Activated B cell treated with CpG ODN at 0.5 μM for 24 hours (primary cell): ENCODE results near the gene AHDC1. TPM values are rescaled to one million over a fixed set of nuclear protein-coding genes. Genes with fewer than 3 reads are reported as not detected.

Experiments
- ATAC-seq: fragments of 200-7000 bp; cut with Tn5 transposase; one replicate; pipeline ENCODE4 v1.10.0; 2021; ENCODE audit warnings: low read depth, mild to moderate bottlenecking, moderate library complexity
- CTCF ChIA-PET: fragments of 350-600 bp; sonication (Branson Sonifier 250); formaldehyde crosslinking; loops from one replicate; lab custom pipeline; 2021; ENCODE audit warnings: antibody characterized with exemption; lab: Charles Lee
- POLR2A ChIA-PET: fragments of 350-600 bp; sonication (Branson Sonifier 250); formaldehyde crosslinking; loops from one replicate; lab custom pipeline; 2021; ENCODE audit warnings: antibody characterized with exemption; lab: Charles Lee
- DNase-seq: peaks from one replicate; pipeline ENCODE4 v3.0.0; 2022
- H3K27ac Mint-ChIP-seq: one replicate; pipeline ENCODE4 v1.8.0; 2020; ENCODE audit warnings: mixed read lengths
- H3K27me3 Mint-ChIP-seq: one replicate; pipeline ENCODE4 v1.8.0; 2021; ENCODE audit warnings: mixed read lengths
- H3K36me3 Mint-ChIP-seq: one replicate; pipeline ENCODE4 v1.8.0; 2021; ENCODE audit warnings: low read depth, mixed read lengths
- H3K4me1 Mint-ChIP-seq: one replicate; pipeline ENCODE4 v1.8.0; 2021; ENCODE audit warnings: mixed read lengths
- H3K4me3 Mint-ChIP-seq: one replicate; pipeline ENCODE4 v1.8.0; 2020; ENCODE audit warnings: mild to moderate bottlenecking, mixed read lengths
- H3K9me3 Mint-ChIP-seq: one replicate; pipeline ENCODE4 v1.8.0; 2020; ENCODE audit warnings: mixed read lengths
- CTCF ChIP-seq: fragments of 200-600 bp; IDR thresholded peaks from one replicate; pipeline ENCODE4 v1.8.0; 2022; ENCODE audit warnings: antibody characterized with exemption, mild to moderate bottlenecking
- intact Hi-C: fragments of 100-400 bp; cut with micrococcal nuclease; formaldehyde crosslinking; loops from one replicate; pipeline ENCODE4 v1.15.1; 2024
- total RNA-seq: library from RNA; stranded (reverse); gene quantifications from 2 replicates; pipeline ENCODE4 v1.2.3, GENCODE V29; 2022

AHDC1 gene
- total RNA-seq, 1 donor from 2014 or later = 22.4 TPM

- POLR2A ChIA-PET = no interaction called here
- no peaks in the 10 kb centered on the region for H3K9me3 Mint-ChIP-seq
- CTCF ChIA-PET = interaction anchor here (1.3 kb wide), 1 partner anchor 168 kb away, joined by 3 read pairs; no protein-coding TSS in a partner anchor
Observed at GRCh38 chr1:27584453-27584852, 19.5 kb downstream of the AHDC1 start.

GRCh38 chr1:27583479-27583878 lies 20.5 kb downstream of the AHDC1 start:
- intact Hi-C loops = no loop called here
- Mint-ChIP-seq H3K27ac (peak overlapping the region; percentile 1), H3K4me3 (no peak overlapping the region), H3K27me3 (no peaks in the 10 kb centered on the region), H3K9me3 (no peaks in the 10 kb centered on the region), H3K4me1 (no peaks in the 10 kb centered on the region), H3K36me3 (no peaks in the 10 kb centered on the region)
- ChIA-PET CTCF (interaction anchor here (0.6 to 1.3 kb wide), 4 partner anchors 15 to 283 kb away, joined by 3 read pairs; no protein-coding TSS in a partner anchor), POLR2A (interaction anchor here (1.0 to 1.3 kb wide), 2 partner anchors 9 to 12 kb away, joined by 3 read pairs; no protein-coding TSS in a partner anchor)
- no peak for ATAC-seq
- no peak for TF ChIP-seq CTCF
- no peak for DNase-seq

More at GRCh38 chr1:27584453-27584852, 19.5 kb downstream of the AHDC1 start:
- no peak for TF ChIP-seq CTCF
- intact Hi-C loops = no loop called here
- H3K27me3 Mint-ChIP-seq = no peaks in the 10 kb centered on the region
- H3K27ac Mint-ChIP-seq = no peak overlapping the region
- no peaks in the 10 kb centered on the region for H3K4me1 Mint-ChIP-seq
- no peak for ATAC-seq
- no peak for DNase-seq
- no peak overlapping the region for H3K4me3 Mint-ChIP-seq
- no peaks in the 10 kb centered on the region for H3K36me3 Mint-ChIP-seq

GRCh38 chr1:27581823-27582243 lies 22.1 kb downstream of the AHDC1 start:
- H3K36me3 Mint-ChIP-seq = no peaks in the 10 kb centered on the region
- no peak for TF ChIP-seq CTCF
- CTCF ChIA-PET = no interaction called here
- DNase-seq (no peak), ATAC-seq (no peak)
- peaks cover 9% of the 10 kb centered on the region for H3K4me1 Mint-ChIP-seq
- no peaks in the 10 kb centered on the region for H3K9me3 Mint-ChIP-seq
- POLR2A ChIA-PET = no interaction called here
- H3K4me3 Mint-ChIP-seq = no peak overlapping the region
- no peak overlapping the region for H3K27ac Mint-ChIP-seq
- no peaks in the 10 kb centered on the region for H3K27me3 Mint-ChIP-seq
- intact Hi-C loops = no loop called here

- Mint-ChIP-seq H3K27me3 (no peaks in the 10 kb centered on the region), H3K9me3 (no peaks in the 10 kb centered on the region), H3K4me1 (peaks cover 27% of the 10 kb centered on the region), H3K4me3 (no peak overlapping the region), H3K36me3 (no peaks in the 10 kb centered on the region), H3K27ac (no peak overlapping the region)
- POLR2A ChIA-PET = interaction anchor here (1.4 kb wide), 1 partner anchor 9 kb away, joined by 4 read pairs; no protein-coding TSS in a partner anchor
- CTCF ChIA-PET = interaction anchor here (1.1 to 2.1 kb wide), 2 partner anchors 10 to 21 kb away, joined by 4 to 8 read pairs; no protein-coding TSS in a partner anchor
- no peak for TF ChIP-seq CTCF
- ATAC-seq (no peak), DNase-seq (no peak)
- intact Hi-C loops = no loop called here
Observed at GRCh38 chr1:27577504-27578188, 26.3 kb downstream of the AHDC1 start.

GRCh38 chr1:27576806-27577227 lies 27.1 kb downstream of the AHDC1 start:
- H3K27ac Mint-ChIP-seq = no peak overlapping the region
- no peaks in the 10 kb centered on the region for H3K36me3 Mint-ChIP-seq
- H3K27me3 Mint-ChIP-seq = no peaks in the 10 kb centered on the region
- DNase-seq (no peak), ATAC-seq (no peak)
- CTCF ChIA-PET = interaction anchor here (1.4 to 2.1 kb wide), 2 partner anchors 9 to 160 kb away, joined by 4 to 8 read pairs; no protein-coding TSS in a partner anchor
- H3K9me3 Mint-ChIP-seq = no peaks in the 10 kb centered on the region
- H3K4me1 Mint-ChIP-seq = peaks cover 33% of the 10 kb centered on the region
- peak overlapping the region; percentile 48 for H3K4me3 Mint-ChIP-seq
- intact Hi-C loops = loop anchor here (1.0 kb wide), 1 partner anchor 9 kb away; no protein-coding TSS in a partner anchor
- POLR2A ChIA-PET = interaction anchor here (0.5 to 1.4 kb wide), 3 partner anchors 9 to 1296 kb away, joined by 3 to 5 read pairs (median 4); no protein-coding TSS in a partner anchor
- TF ChIP-seq CTCF = no peak
